ENCODE results near the gene BRI3. TPM values are rescaled to one million over a fixed set of nuclear protein-coding genes. Genes with fewer than 3 reads are reported as not detected.

The BRI3 gene
- total and polyA plus RNA-seq, 9 of the 15 experiments (the other 6 are each of a cell fraction or from before 2014, with no cell fraction given): 4.3 to 57.4 (median 18.6) TPM

- TF ChIP-seq ZNF609 (CRISPR knock-in tag; IDR thresholded peaks at IDR 0.05; ENCODE audit: borderline replicate concordance) (no peak), KLF16 (IDR thresholded peaks at IDR 0.05) (no peak), NR3C1 (CRISPR knock-in tag; IDR thresholded peaks at IDR 0.05) (no peak), IFI16 (CRISPR knock-in tag; IDR thresholded peaks at IDR 0.05) (no peak), ZNF444 (CRISPR knock-in tag; IDR thresholded peaks at IDR 0.05) (no peak), CBX5 (IDR thresholded peaks at IDR 0.05; ENCODE audit: borderline replicate concordance, low read depth) (no peak), BCOR (IDR thresholded peaks at IDR 0.05) (no peak), TFE3 (CRISPR knock-in tag; IDR thresholded peaks at IDR 0.05) (no peak), CAMTA2 (CRISPR knock-in tag; conservative IDR thresholded peaks at IDR 0.05) (no peak)
- CTCF ChIA-PET (ENCODE audit: low intra/inter-chr PET ratio): no interaction called here
- BruUV-seq (replicated peaks): no TSS peak
- H3K79me2 ChIP-seq (ENCODE audit: control insufficient read depth, insufficient read depth, low read length): no peaks in the 10 kb centered on the region
- 51% methylated on average over 15 of the region's 15 CpGs for WGBS (ENCODE audit: insufficient coverage, low coverage, missing lambda C conversion rate)
- H3K36me3 ChIP-seq (ENCODE audit: control insufficient read depth, insufficient read depth, low read length): peaks cover 38% of the 10 kb centered on the region
- no peak overlapping the region for H2AFZ ChIP-seq (ENCODE audit: low read depth, low read length)
- H3K4me2 ChIP-seq (ENCODE audit: insufficient read depth, low read length): no peak overlapping the region
- peaks cover 8% of the 10 kb centered on the region for H4K20me1 ChIP-seq (replicated peaks; ENCODE audit: control insufficient read depth, insufficient read depth, low read length)
- H3K9ac ChIP-seq (ENCODE audit: insufficient read depth in 1 of 2, low read depth in 2 of 2, low read length in 2 of 2): no peak overlapping the region; a peak in 1 of 4 replicates
- H3K9me1 ChIP-seq (ENCODE audit: control insufficient read depth, insufficient read depth, low read length): no peaks in the 10 kb centered on the region
- H3K27me3 ChIP-seq (ENCODE audit: control insufficient read depth in 2 of 2, insufficient read depth in 2 of 2, low read length in 2 of 2): peaks cover 4 to 42% of the 10 kb centered on the region in 2 experiments; a peak in 3 of 5 replicates
- POLR2A ChIA-PET: interaction anchor here (0.5 to 1.2 kb wide), 2 partner anchors 16 to 46 kb away, joined by 4 to 5 read pairs; no protein-coding TSS in a partner anchor
- DNase-seq (ENCODE audit: extremely low read depth in 1 of 4, low spot score in 3 of 4): no peak
- H3K27ac ChIP-seq (ENCODE audit: extremely low read depth, low read depth, low read length): no peak overlapping the region
- no peak; the same call in 2 of the 3 replicates for ATAC-seq
- no peak for FAIRE-seq
- H3K9me3 ChIP-seq (replicated peaks; ENCODE audit: control insufficient read depth, insufficient read depth, low read depth, low read length): no peaks in the 10 kb centered on the region
- in situ Hi-C loops (cut with MboI): loop anchor here (5.0 kb wide), 1 partner anchor 103 kb away; no protein-coding TSS in a partner anchor
- H3K4me1 ChIP-seq (replicated peaks in 1 of 2; ENCODE audit: control insufficient read depth in 2 of 2, insufficient read depth in 2 of 2, low read length in 2 of 2): peaks cover 0 to 25% of the 10 kb centered on the region in 2 experiments; a peak in 3 of 5 replicates
- H3K4me3 ChIP-seq: no peak overlapping the region
- intact Hi-C loops (cut with micrococcal nuclease): no loop called here
Measured at GRCh38 chr7:98303906-98304305, 22.4 kb downstream of the BRI3 start.
